NB4 (cell line): ENCODE data around the gene FRY.

Experiments used
- DNase-seq: peaks from one replicate; pipeline ENCODE4 v3.0.0; 2010; ENCODE audit warnings: low read depth
- H3K4me3 ChIP-seq: one replicate; pipeline ENCODE4 v1.5.1; 2011; ENCODE audit warnings: mild to moderate bottlenecking, low read depth, low read length, moderate library complexity
- MYC ChIP-seq: IDR thresholded peaks from 2 replicates; pipeline ENCODE4 v1.6.1; 2011; ENCODE audit warnings: low read depth, low read length
- POLR2A ChIP-seq: IDR thresholded peaks from 2 replicates; pipeline ENCODE4 v1.6.1; 2011; ENCODE audit warnings: mild to moderate bottlenecking; ENCODE audit not compliant: insufficient read length; ENCODE audit errors: extremely low read depth
- TF ChIP-seq, protein P1 (sequence below): IDR thresholded peaks from one replicate; pipeline ENCODE4 v1.5.1; 2012; ENCODE audit warnings: low read depth, low read length
- TF ChIP-seq, protein P2 (sequence below): IDR thresholded peaks from 2 replicates; pipeline ENCODE4 v1.6.1; 2011; ENCODE audit warnings: low read depth, low read length

FRY gene

DNA sequence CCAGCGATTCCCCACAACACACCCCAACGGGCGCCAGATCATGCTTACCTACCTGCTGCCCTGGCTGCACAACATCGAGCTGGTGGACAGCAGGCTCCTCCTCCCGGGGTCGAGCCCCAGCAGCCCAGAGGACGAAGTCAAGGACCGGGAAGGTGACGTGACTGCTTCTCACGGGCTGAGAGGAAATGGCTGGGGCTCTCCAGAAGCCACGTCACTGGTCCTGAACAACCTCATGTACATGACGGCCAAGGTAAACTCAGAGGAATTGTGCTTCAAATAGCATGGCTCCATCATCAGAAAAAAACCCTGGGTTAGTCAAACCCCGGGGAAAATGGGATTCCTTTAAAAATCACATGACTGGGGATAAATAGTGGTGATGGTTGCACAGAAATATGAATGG is 177.3 kb downstream of the FRY start:
- TF ChIP-seq MYC: no peak
- TF ChIP-seq POLR2A: no peak
- TF ChIP-seq, protein P1, sequence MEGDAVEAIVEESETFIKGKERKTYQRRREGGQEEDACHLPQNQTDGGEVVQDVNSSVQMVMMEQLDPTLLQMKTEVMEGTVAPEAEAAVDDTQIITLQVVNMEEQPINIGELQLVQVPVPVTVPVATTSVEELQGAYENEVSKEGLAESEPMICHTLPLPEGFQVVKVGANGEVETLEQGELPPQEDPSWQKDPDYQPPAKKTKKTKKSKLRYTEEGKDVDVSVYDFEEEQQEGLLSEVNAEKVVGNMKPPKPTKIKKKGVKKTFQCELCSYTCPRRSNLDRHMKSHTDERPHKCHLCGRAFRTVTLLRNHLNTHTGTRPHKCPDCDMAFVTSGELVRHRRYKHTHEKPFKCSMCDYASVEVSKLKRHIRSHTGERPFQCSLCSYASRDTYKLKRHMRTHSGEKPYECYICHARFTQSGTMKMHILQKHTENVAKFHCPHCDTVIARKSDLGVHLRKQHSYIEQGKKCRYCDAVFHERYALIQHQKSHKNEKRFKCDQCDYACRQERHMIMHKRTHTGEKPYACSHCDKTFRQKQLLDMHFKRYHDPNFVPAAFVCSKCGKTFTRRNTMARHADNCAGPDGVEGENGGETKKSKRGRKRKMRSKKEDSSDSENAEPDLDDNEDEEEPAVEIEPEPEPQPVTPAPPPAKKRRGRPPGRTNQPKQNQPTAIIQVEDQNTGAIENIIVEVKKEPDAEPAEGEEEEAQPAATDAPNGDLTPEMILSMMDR: no peak
- TF ChIP-seq, protein P2, sequence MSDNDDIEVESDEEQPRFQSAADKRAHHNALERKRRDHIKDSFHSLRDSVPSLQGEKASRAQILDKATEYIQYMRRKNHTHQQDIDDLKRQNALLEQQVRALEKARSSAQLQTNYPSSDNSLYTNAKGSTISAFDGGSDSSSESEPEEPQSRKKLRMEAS: no peak
- DNase-seq: no peak
- H3K4me3 ChIP-seq: no peak overlapping the region

DNA sequence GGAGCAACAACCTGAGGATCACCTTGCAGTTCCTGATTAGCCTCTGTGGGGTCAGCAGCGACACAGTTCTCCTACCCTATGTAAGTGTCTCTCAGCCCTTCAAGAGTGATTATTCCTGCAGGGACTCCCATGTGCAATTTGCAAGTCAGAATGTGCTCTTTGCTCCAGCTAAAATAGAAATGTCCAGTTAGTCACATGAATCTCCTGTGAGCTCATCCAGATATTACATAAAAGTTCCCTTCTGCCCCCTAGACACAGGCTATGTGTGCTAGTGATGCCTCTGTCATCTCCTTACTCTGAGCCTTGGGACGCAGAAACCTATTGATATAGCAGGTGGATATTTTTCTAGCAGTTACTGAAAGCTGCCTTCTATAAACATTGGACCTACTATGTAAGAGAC is 178.1 kb downstream of the FRY start:
- no peak overlapping the region for H3K4me3 ChIP-seq
- TF ChIP-seq, protein P1: no peak
- TF ChIP-seq MYC (no peak), POLR2A (no peak)
- TF ChIP-seq, protein P2: no peak
- DNase-seq: no peak

DNA sequence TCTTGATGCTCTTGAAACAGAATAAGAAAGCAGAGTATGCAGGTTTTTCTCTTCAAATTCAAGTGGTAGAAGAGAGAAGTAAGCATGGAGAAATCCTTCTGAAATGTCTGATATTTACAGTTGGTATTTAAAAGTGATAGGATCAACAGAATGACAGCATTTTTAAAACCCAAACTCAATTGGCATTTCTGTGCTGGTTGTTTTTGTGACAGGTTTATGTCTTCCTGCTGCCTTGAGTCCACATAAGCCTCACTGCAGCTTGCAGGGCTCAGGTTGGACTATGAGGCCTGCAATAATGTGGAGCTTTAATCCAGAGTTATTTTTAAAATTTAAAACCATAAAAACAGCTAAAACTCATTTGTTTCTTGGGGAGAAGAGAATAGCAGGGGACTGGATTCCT is 178.5 kb downstream of the FRY start:
- H3K4me3 ChIP-seq: no peak overlapping the region
- DNase-seq: no peak
- TF ChIP-seq, protein P2: no peak
- TF ChIP-seq, protein P1: no peak
- no peak for TF ChIP-seq POLR2A
- no peak for TF ChIP-seq MYC

DNA sequence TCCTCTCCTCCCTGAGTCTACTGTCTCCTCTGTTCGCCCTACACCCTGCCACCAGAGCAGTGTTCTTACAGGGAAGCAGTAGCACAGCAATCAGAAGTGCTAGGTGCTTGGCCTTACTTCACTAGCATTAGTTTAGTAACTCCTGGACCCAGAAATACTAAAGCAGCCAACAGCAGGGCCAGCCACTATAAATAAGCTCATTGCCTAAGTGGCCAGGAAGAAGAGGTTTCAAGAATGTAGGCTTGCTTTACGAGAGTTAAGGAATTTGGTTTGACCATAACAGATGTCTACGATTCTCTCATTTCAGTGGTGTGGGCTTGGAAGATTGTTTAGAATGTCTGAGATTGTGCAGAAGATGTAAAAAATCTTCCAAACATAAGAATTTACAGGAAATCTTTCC is 180.2 kb downstream of the FRY start:
- TF ChIP-seq, protein P2: no peak
- TF ChIP-seq MYC (no peak), POLR2A (no peak)
- TF ChIP-seq, protein P1: no peak
- no peak for DNase-seq
- no peak overlapping the region for H3K4me3 ChIP-seq

DNA sequence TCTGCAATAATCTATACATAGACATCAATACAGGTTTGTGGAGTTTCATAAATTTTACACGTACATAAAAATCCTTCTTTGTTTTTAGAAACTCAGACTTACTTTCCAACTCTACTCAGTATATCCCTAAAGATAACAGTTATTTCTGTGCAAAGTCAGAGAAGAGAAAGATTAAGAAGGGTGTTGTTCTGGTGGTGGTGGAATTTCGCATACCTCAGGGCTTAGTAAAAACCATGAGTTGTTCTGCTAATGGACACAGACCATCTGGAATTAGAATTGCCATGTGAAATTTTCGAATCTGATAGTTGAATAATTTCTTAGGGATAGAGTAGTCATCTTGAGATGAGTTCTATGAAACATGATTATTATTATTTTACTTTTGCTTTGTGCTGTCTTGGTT is 180.8 kb downstream of the FRY start:
- TF ChIP-seq POLR2A (no peak), MYC (no peak)
- TF ChIP-seq, protein P1: no peak
- TF ChIP-seq, protein P2: no peak
- DNase-seq: no peak
- no peak overlapping the region for H3K4me3 ChIP-seq

DNA sequence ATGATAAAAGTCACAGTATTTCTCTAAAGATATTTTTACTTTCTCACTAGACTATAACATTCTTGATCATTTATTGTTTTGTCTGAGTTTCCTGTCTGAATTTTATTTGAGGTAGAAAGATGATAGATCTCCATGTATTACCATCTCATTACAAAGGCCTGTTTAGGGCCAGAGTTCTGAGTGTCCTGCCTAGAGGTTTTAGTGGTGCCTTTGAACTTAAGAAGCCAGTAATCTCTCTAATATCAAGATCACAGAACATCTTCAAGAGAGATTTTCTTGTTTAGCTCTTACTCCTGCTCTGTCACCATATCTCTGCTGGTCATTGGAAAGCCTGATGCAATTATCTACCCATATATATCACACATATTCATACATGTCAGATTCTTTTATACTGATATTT is 182.1 kb downstream of the FRY start:
- H3K4me3 ChIP-seq: no peak overlapping the region
- TF ChIP-seq, protein P1: no peak
- no peak for DNase-seq
